GM12875 (cell line): ENCODE data around the gene CNTLN.
"Not testable (repeated sequence)": the region's sequence is repeated elsewhere in the genome, so short reads cannot be mapped to it uniquely, and the experiment has no call there.

ENCODE experiments used
- H3K4me3 ChIP-seq: one replicate; pipeline ENCODE4 v1.5.1; 2011; ENCODE audit warnings: low read depth, low read length, control low read depth
- TF ChIP-seq, protein P1 (sequence below): IDR thresholded peaks from 2 replicates; pipeline ENCODE4 v1.5.1; 2011; ENCODE audit warnings: low read depth, mild to moderate bottlenecking, control low read depth, inconsistent platforms, low read length, moderate library complexity, borderline replicate concordance; ENCODE audit not compliant: insufficient read depth

CNTLN gene

GRCh38 chr9:17380126-17380861 lies 245.5 kb downstream of the CNTLN start:
- TF ChIP-seq, protein P1, sequence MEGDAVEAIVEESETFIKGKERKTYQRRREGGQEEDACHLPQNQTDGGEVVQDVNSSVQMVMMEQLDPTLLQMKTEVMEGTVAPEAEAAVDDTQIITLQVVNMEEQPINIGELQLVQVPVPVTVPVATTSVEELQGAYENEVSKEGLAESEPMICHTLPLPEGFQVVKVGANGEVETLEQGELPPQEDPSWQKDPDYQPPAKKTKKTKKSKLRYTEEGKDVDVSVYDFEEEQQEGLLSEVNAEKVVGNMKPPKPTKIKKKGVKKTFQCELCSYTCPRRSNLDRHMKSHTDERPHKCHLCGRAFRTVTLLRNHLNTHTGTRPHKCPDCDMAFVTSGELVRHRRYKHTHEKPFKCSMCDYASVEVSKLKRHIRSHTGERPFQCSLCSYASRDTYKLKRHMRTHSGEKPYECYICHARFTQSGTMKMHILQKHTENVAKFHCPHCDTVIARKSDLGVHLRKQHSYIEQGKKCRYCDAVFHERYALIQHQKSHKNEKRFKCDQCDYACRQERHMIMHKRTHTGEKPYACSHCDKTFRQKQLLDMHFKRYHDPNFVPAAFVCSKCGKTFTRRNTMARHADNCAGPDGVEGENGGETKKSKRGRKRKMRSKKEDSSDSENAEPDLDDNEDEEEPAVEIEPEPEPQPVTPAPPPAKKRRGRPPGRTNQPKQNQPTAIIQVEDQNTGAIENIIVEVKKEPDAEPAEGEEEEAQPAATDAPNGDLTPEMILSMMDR, result no peak
- H3K4me3 ChIP-seq, result no peak overlapping the region

- TF ChIP-seq, protein P1, result no peak
- H3K4me3 ChIP-seq, result no peak overlapping the region
Observed at GRCh38 chr9:17387565-17387964, 252.7 kb downstream of the CNTLN start.

- no peak overlapping the region for H3K4me3 ChIP-seq
- TF ChIP-seq, protein P1, result no peak
Observed at GRCh38 chr9:17389026-17389425, 254.2 kb downstream of the CNTLN start.

DNA sequence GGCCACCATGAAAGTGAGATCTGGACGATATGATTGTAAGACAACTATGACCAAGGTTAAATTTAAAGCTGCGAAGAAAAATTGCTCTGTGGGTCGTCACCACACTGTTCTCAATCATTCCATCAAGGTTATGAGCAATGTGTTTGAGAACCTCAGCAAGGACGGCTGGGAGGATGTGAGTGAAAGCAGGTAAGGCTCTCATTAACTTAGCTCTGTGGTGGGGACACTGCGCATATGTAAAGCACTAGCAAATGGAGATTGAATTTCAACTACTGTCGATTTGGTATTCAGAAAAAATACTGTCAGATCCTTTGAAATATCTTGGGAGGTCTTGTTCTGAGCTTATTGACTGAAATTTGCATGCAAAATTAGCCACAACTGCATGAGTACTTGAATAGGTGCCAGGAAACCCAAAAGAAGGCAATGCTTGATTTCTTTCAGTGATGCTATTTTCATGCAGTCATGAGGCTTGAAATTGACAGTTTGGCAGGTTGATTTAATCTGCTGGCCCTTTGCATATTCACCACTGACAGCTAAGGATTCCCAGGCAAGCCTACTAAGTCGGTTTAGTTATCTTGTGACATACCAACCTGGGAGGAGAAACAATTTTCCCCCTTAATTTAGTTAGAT lies 260.2 kb downstream of the CNTLN start:
- H3K4me3 ChIP-seq, result no peak overlapping the region
- TF ChIP-seq, protein P1, result no peak

GRCh38 chr9:17397166-17397728 lies 262.4 kb downstream of the CNTLN start:
- not testable (repeated sequence) for H3K4me3 ChIP-seq

DNA sequence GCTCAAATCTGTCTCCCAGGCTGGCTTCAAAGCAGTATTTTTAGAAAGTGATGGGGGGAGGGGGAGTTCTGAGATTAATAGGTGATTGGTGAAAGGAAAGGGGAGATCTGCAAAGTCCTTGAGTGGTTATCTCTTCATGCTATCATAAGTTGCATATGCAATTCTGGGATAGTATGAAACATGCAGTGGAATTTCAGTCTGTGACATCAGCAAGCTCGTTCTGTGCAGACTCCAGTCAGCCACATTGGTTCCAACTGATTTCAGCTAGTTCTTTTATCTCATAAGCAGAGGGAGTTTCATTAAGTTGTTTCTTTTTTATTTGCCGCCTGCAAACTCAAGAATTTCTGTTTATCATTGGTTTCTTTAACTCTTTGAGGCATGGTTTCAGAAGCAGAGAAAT lies 263.5 kb downstream of the CNTLN start:
- TF ChIP-seq, protein P1, result no peak

DNA sequence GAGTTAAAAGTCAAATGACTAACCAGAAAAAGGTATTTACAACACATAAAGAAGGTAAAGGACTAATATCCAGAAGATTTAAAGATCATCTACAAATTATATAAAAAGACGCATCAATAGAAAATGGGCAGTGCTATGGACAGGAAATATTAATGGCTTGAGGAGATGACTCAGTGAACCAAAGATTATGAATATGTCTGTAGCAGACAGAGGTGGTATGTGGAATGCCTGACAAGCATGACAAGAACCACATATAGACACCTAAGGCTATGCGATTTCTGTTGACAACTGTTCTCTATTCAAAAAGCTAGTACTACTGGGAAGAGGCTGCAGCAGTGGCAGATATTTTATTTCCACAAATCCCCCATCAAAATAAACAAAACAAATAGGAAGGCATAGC lies 267.0 kb downstream of the CNTLN start:
- TF ChIP-seq, protein P1, result no peak
- no peak overlapping the region for H3K4me3 ChIP-seq

More for the DNA sequence above, 263.5 kb downstream of the CNTLN start:
- no peak overlapping the region for H3K4me3 ChIP-seq
